Gastrocnemius medialis (tissue), 4 donors: Measurements from ENCODE around the gene CBFA2T2. TPM values are rescaled to one million over a fixed set of nuclear protein-coding genes. Genes with fewer than 3 reads are reported as not detected.

Source experiments
- ATAC-seq, 2 donors: fragments of 150-250 bp; one replicate each; pipeline ENCODE4 v1.9.1; 2016
- DNase-seq, 2 donors: peaks; one replicate each; pipeline ENCODE4 v3.0.0-alpha.2; 2019
- H3K27ac ChIP-seq, 4 donors: fragments of 200-600 bp; sonication (generic); 1 replicate in 1 of 4; 2 replicates in 3 of 4; pipeline ENCODE4 v1.5.1; 2016 to 2018; ENCODE audit warnings: mild to moderate bottlenecking in 2 of 4, moderate library complexity in 1 of 4
- H3K27me3 ChIP-seq, 3 donors: fragments of 200-600 bp; sonication (generic) in 2 of 3; 1 replicate in 1 of 3; 2 replicates in 2 of 3; pipeline versions ENCODE4 v1.5.1 to v1.6.0; 2016 to 2019; ENCODE audit warnings: mild to moderate bottlenecking in 1 of 3, moderate library complexity in 1 of 3
- H3K36me3 ChIP-seq, 2 donors: fragments of 200-600 bp; sonication (generic) in 1 of 2; one replicate each; pipeline ENCODE4 v1.5.1; 2017 to 2018
- H3K4me1 ChIP-seq, 2 donors: fragments of 200-600 bp; sonication (generic) in 1 of 2; one replicate each; pipeline ENCODE4 v1.5.1; 2016 to 2017; ENCODE audit warnings: mild to moderate bottlenecking in 2 of 2
- H3K4me3 ChIP-seq, 4 donors: fragments of 200-600 bp; sonication (generic) in 3 of 4; 1 replicate in 1 of 4; 2 replicates in 3 of 4; pipeline ENCODE4 v1.5.1; 2016 to 2019; ENCODE audit warnings: mild to moderate bottlenecking in 2 of 4
- H3K9me3 ChIP-seq, 3 donors: fragments of 200-600 bp; sonication (generic) in 2 of 3; 1 replicate in 1 of 3; 2 replicates in 2 of 3; pipeline ENCODE4 v1.5.1; 2016 to 2019
- CTCF ChIP-seq, 5 experiments: fragments of 450-650 bp in 3 of 5; fragments of 200-600 bp in 2 of 5; sonication (generic) in 2 of 5; IDR thresholded peaks in 4 of 5; conservative IDR thresholded peaks in 1 of 5; 1 replicate in 4 of 5; 2 replicates in 1 of 5; pipeline ENCODE4 v1.5.1; 2016 to 2019; ENCODE audit warnings: antibody characterized with exemption in 5 of 5, mild to moderate bottlenecking in 3 of 5, moderate library complexity in 3 of 5
- POLR2A ChIP-seq, 2 donors: fragments of 450-650 bp; IDR thresholded peaks; one replicate each; pipeline ENCODE4 v1.6.1; 2017; ENCODE audit warnings: antibody characterized with exemption in 2 of 2, mild to moderate bottlenecking in 2 of 2, moderate library complexity in 2 of 2
- in situ Hi-C, 4 donors: fragments of 200-750 bp; cut with MboI; loops; one replicate each; pipeline versions ENCODE4 v1.15.0 to v1.8.0; 2017; ENCODE audit warnings: low sequenced_read_pairs in 4 of 4
- intact Hi-C: fragments of 100-400 bp; cut with DNase I; formaldehyde crosslinking; loops from one replicate; pipeline ENCODE4 v1.15.1; 2023; ENCODE audit warnings: low total_unique reads
- total RNA-seq, 4 donors: library from RNA; depleted of rRNA; stranded (reverse); fragments of >200 nt; gene quantifications; one replicate each; pipeline versions ENCODE4 v1.1.0 to v1.2.3, GENCODE V29; 2016

Gene CBFA2T2
- total RNA-seq, 4 donors from 2014 or later: 6.9 to 8.9 (median 7.9) TPM

- no peaks in the 10 kb centered on the region for H3K9me3 ChIP-seq
- H3K27ac ChIP-seq: no peak overlapping the region
- TF ChIP-seq CTCF (IDR thresholded peaks at IDR 0.05 in 4 of 5, conservative IDR thresholded peaks at IDR 0.05 in 1 of 5) (no peak), POLR2A (IDR thresholded peaks at IDR 0.05) (no peak)
- in situ Hi-C loops (loop anchor here in 2 of 4 donors (25.0 kb wide), 2 partner anchors 642 to 667 kb away; partner anchors contain the start of gene EIF2S2 (in 1 of the 2)), intact Hi-C loops (no loop called here)
- no peak overlapping the region for H3K4me3 ChIP-seq
- no peak for ATAC-seq
- no peaks in the 10 kb centered on the region for H3K36me3 ChIP-seq
- peaks cover 0 to 8% (median 5%) of the 10 kb centered on the region in 3 donors for H3K27me3 ChIP-seq
- no peak for DNase-seq
- no peaks in the 10 kb centered on the region for H3K4me1 ChIP-seq
Observed at GRCh38 chr20:33470457-33470856, 19.4 kb upstream of the CBFA2T2 start.

- TF ChIP-seq CTCF (IDR thresholded peaks at IDR 0.05 in 4 of 5, conservative IDR thresholded peaks at IDR 0.05 in 1 of 5) (no peak), POLR2A (IDR thresholded peaks at IDR 0.05) (no peak)
- intact Hi-C loops: no loop called here
- in situ Hi-C loops: loop anchor here in 2 of 4 donors (25.0 kb wide), 2 partner anchors 641 to 666 kb away; partner anchors contain the start of gene EIF2S2 (in 1 of the 2)
- Histone ChIP-seq H3K36me3 (no peaks in the 10 kb centered on the region), H3K4me3 (no peak overlapping the region), H3K27ac (no peak overlapping the region), H3K9me3 (no peaks in the 10 kb centered on the region), H3K4me1 (no peaks in the 10 kb centered on the region), H3K27me3 (peaks cover 0 to 10% (median 5%) of the 10 kb centered on the region in 3 donors)
- ATAC-seq (no peak), DNase-seq (no peak)
Observed at GRCh38 chr20:33470866-33471265, 19.0 kb upstream of the CBFA2T2 start.

- Histone ChIP-seq H3K9me3 (no peaks in the 10 kb centered on the region), H3K4me1 (no peaks in the 10 kb centered on the region), H3K27ac (no peak overlapping the region), H3K4me3 (no peak overlapping the region), H3K27me3 (peaks cover 0 to 10% (median 5%) of the 10 kb centered on the region in 3 donors), H3K36me3 (no peaks in the 10 kb centered on the region)
- intact Hi-C loops (no loop called here), in situ Hi-C loops (loop anchor here in 2 of 4 donors (25.0 kb wide), 2 partner anchors 639 to 664 kb away; partner anchors contain the start of gene EIF2S2 (in 1 of the 2))
- TF ChIP-seq CTCF (IDR thresholded peaks at IDR 0.05 in 4 of 5, conservative IDR thresholded peaks at IDR 0.05 in 1 of 5): no peak
- TF ChIP-seq POLR2A (IDR thresholded peaks at IDR 0.05): no peak
- no peak for DNase-seq
- ATAC-seq: no peak
Observed at GRCh38 chr20:33472868-33473435, 16.9 kb upstream of the CBFA2T2 start.

GRCh38 chr20:33474097-33474873 lies 15.6 kb upstream of the CBFA2T2 start:
- TF ChIP-seq POLR2A (IDR thresholded peaks at IDR 0.05) (no peak), CTCF (IDR thresholded peaks at IDR 0.05 in 4 of 5, conservative IDR thresholded peaks at IDR 0.05 in 1 of 5) (no peak)
- intact Hi-C loops: no loop called here
- Histone ChIP-seq H3K9me3 (no peaks in the 10 kb centered on the region), H3K4me1 (no peaks in the 10 kb centered on the region), H3K27me3 (peaks cover 0 to 10% (median 5%) of the 10 kb centered on the region in 3 donors), H3K4me3 (no peak overlapping the region), H3K27ac (no peak overlapping the region), H3K36me3 (no peaks in the 10 kb centered on the region)
- no peak for ATAC-seq
- DNase-seq: no peak
- in situ Hi-C loops: loop anchor here in 2 of 4 donors (25.0 kb wide), 2 partner anchors 638 to 663 kb away; partner anchors contain the start of gene EIF2S2 (in 1 of the 2)
